Activated B cell treated with CpG ODN at 0.5 μM for 24 hours (primary cell): ENCODE measurements around the gene GPR162. TPM values are rescaled to one million over a fixed set of nuclear protein-coding genes. Genes with fewer than 3 reads are reported as not detected.
"Not testable (repeated sequence)": the region's sequence is repeated elsewhere in the genome, so short reads cannot be mapped to it uniquely, and the experiment has no call there.

Experiments
- ATAC-seq: fragments of 200-7000 bp; cut with Tn5 transposase; one replicate; pipeline ENCODE4 v1.10.0; 2021; ENCODE audit warnings: low read depth, mild to moderate bottlenecking, moderate library complexity
- CTCF ChIA-PET: fragments of 350-600 bp; sonication (Branson Sonifier 250); formaldehyde crosslinking; loops from one replicate; lab custom pipeline; 2021; ENCODE audit warnings: antibody characterized with exemption; lab: Charles Lee
- POLR2A ChIA-PET: fragments of 350-600 bp; sonication (Branson Sonifier 250); formaldehyde crosslinking; loops from one replicate; lab custom pipeline; 2021; ENCODE audit warnings: antibody characterized with exemption; lab: Charles Lee
- DNase-seq: peaks from one replicate; pipeline ENCODE4 v3.0.0; 2022
- H3K27ac Mint-ChIP-seq: one replicate; pipeline ENCODE4 v1.8.0; 2020; ENCODE audit warnings: mixed read lengths
- H3K27me3 Mint-ChIP-seq: one replicate; pipeline ENCODE4 v1.8.0; 2021; ENCODE audit warnings: mixed read lengths
- H3K36me3 Mint-ChIP-seq: one replicate; pipeline ENCODE4 v1.8.0; 2021; ENCODE audit warnings: low read depth, mixed read lengths
- H3K4me1 Mint-ChIP-seq: one replicate; pipeline ENCODE4 v1.8.0; 2021; ENCODE audit warnings: mixed read lengths
- H3K4me3 Mint-ChIP-seq: one replicate; pipeline ENCODE4 v1.8.0; 2020; ENCODE audit warnings: mild to moderate bottlenecking, mixed read lengths
- H3K9me3 Mint-ChIP-seq: one replicate; pipeline ENCODE4 v1.8.0; 2020; ENCODE audit warnings: mixed read lengths
- CTCF ChIP-seq: fragments of 200-600 bp; IDR thresholded peaks from one replicate; pipeline ENCODE4 v1.8.0; 2022; ENCODE audit warnings: antibody characterized with exemption, mild to moderate bottlenecking
- intact Hi-C: fragments of 100-400 bp; cut with micrococcal nuclease; formaldehyde crosslinking; loops from one replicate; pipeline ENCODE4 v1.15.1; 2024
- total RNA-seq: library from RNA; stranded (reverse); gene quantifications from 2 replicates; pipeline ENCODE4 v1.2.3, GENCODE V29; 2022

Gene GPR162
- total RNA-seq, 1 donor from 2014 or later = not detected

GRCh38 chr12:6868211-6869048 lies 46.8 kb downstream of the GPR162 start:
- ChIA-PET POLR2A (interaction anchor here (0.6 to 11.1 kb wide), 19 partner anchors 10 to 375 kb away, joined by 3 to 190 read pairs (median 7); partner anchors contain the start of genes C12orf57, CDCA3, COPS7A and EMG1), CTCF (interaction anchor here (0.6 to 3.4 kb wide), 20 partner anchors 10 to 275 kb away, joined by 3 to 34 read pairs (median 6); partner anchors contain the start of genes C12orf57, C1RL, CDCA3 and MLF2)
- Mint-ChIP-seq H3K4me1 (peaks cover 51% of the 10 kb centered on the region), H3K4me3 (peak overlapping the region; percentile 88), H3K9me3 (no peaks in the 10 kb centered on the region), H3K27ac (peak overlapping the region; percentile 75), H3K36me3 (peaks cover 62% of the 10 kb centered on the region), H3K27me3 (no peaks in the 10 kb centered on the region)
- DNase-seq = no peak
- intact Hi-C loops = loop anchor here (1.0 kb wide), 6 partner anchors 70 to 245 kb away; partner anchors contain the start of genes C12orf57, C1R and C1RL
- no peak for TF ChIP-seq CTCF
- ATAC-seq = no peak

GRCh38 chr12:6869049-6870021 lies 47.7 kb downstream of the GPR162 start:
- ATAC-seq = no peak
- no peaks in the 10 kb centered on the region for H3K9me3 Mint-ChIP-seq
- TF ChIP-seq CTCF = peak; percentile 75
- peak; percentile 71 for DNase-seq
- intact Hi-C loops = loop anchor here (1.0 kb wide), 6 partner anchors 69 to 244 kb away; partner anchors contain the start of genes C12orf57, C1R and C1RL
- H3K4me3 Mint-ChIP-seq = peak overlapping the region; percentile 88
- CTCF ChIA-PET = interaction anchor here (0.5 to 3.4 kb wide), 33 partner anchors 10 to 275 kb away, joined by 3 to 34 read pairs (median 4); partner anchors contain the start of genes C12orf57, C1RL, CDCA3 and ENO2
- no peaks in the 10 kb centered on the region for H3K27me3 Mint-ChIP-seq
- peaks cover 54% of the 10 kb centered on the region for H3K4me1 Mint-ChIP-seq
- POLR2A ChIA-PET = interaction anchor here (0.7 to 11.1 kb wide), 15 partner anchors 16 to 243 kb away, joined by 3 to 190 read pairs (median 6); partner anchors contain the start of genes C12orf57, CDCA3, COPS7A and EMG1
- H3K27ac Mint-ChIP-seq = peak overlapping the region; percentile 75
- peaks cover 53% of the 10 kb centered on the region for H3K36me3 Mint-ChIP-seq

GRCh38 chr12:6870304-6870703 lies 48.7 kb downstream of the GPR162 start:
- H3K27me3 Mint-ChIP-seq, H3K4me3 Mint-ChIP-seq, H3K9me3 Mint-ChIP-seq, H3K27ac Mint-ChIP-seq, ATAC-seq, intact Hi-C loops, DNase-seq: not testable (repeated sequence)
- ChIA-PET POLR2A (interaction anchor here (0.8 to 11.1 kb wide), 3 partner anchors 17 to 68 kb away, joined by 5 to 190 read pairs (median 10); partner anchors contain the start of genes CDCA3 and USP5), CTCF (interaction anchor here (1.0 to 2.7 kb wide), 9 partner anchors 21 to 238 kb away, joined by 3 to 23 read pairs (median 4); partner anchors contain the start of genes C12orf57, C1RL, PTPN6 and RNU7-1)
- Mint-ChIP-seq H3K36me3 (peaks cover 44% of the 10 kb centered on the region), H3K4me1 (peaks cover 54% of the 10 kb centered on the region)

GRCh38 chr12:6871052-6871957 lies 49.7 kb downstream of the GPR162 start:
- no peaks in the 10 kb centered on the region for H3K27me3 Mint-ChIP-seq
- intact Hi-C loops = no loop called here
- no peak for ATAC-seq
- TF ChIP-seq CTCF = no peak
- CTCF ChIA-PET = interaction anchor here (1.0 to 3.3 kb wide), 10 partner anchors 11 to 238 kb away, joined by 3 to 52 read pairs (median 12); partner anchors contain the start of genes C12orf57, C1RL, CDCA3 and LRRC23
- POLR2A ChIA-PET = interaction anchor here (0.6 to 11.1 kb wide), 12 partner anchors 18 to 182 kb away, joined by 3 to 190 read pairs (median 18); partner anchors contain the start of genes C12orf57, CDCA3, ENO2 and LRRC23
- peaks cover 39% of the 10 kb centered on the region for H3K36me3 Mint-ChIP-seq
- peak overlapping the region; percentile 88 for H3K4me3 Mint-ChIP-seq
- peaks cover 52% of the 10 kb centered on the region for H3K4me1 Mint-ChIP-seq
- no peaks in the 10 kb centered on the region for H3K9me3 Mint-ChIP-seq
- DNase-seq = no peak
- H3K27ac Mint-ChIP-seq = peak overlapping the region; percentile 25
